Left lobe of liver (tissue), 2 donors: ENCODE results near the gene ERC1. TPM values are rescaled to one million over a fixed set of nuclear protein-coding genes. Genes with fewer than 3 reads are reported as not detected.

Experiments used
- ATAC-seq: fragments of 200-7000 bp; cut with Tn5 transposase; one replicate; pipeline ENCODE4 v1.9.1; 2020; ENCODE audit warnings: mild to moderate bottlenecking, moderate library complexity
- DNase-seq: peaks from one replicate; pipeline ENCODE4 v3.0.0-alpha.2; 2020; ENCODE audit warnings: low spot score
- total RNA-seq: library from RNA; stranded (reverse); gene quantifications from one replicate; pipeline ENCODE4 v1.2.1, GENCODE V29; 2021
- donor health status: DM: no; HTN: no; CAD: no; lungs with moderate emphysema.
- donor health status: DM: no; HTN: yes; CAD: no.

Gene ERC1
- total RNA-seq = 27.8 TPM

DNA sequence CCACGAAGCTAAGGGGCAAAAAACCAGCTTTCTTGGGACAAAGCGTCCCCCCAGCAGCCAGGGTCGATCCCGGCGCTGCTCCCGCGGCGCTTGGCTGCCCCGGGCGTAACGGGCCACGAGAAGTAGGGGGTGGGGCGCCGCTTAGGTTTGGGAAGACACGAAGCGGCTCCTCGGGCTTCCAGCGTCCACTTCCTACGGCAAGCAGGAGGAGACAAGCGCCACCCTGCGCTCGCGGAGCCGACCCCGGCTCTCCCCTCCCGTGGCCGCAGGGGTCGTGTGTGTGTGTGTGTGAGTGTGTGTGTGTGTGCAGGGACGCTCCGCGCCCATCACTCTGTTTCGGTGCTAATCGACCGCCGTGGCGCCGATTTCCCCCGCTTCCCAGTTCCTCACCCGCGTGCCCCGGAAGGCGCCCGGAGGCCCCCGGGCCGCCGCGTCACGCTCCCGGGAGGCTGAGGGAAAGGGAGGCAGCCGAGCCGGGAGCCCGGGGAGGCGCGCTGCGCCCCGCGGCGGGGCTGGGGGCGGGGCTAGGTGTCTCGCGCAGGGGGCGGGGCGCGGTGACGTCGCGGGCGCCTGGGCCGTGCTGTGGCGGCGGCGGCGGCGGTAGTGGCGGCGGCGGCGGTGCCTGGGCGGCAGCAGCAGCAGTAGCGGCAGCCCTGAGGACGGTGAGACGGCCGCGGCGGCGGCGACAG lies at the start of gene ERC1:
ERC1 (plus strand) TSS at position 563 of the 689 bp plus-strand sequence. CDS start 36,681 bp downstream, outside the sequence.
- peak; percentile 89 for DNase-seq
- peak; percentile 95 for ATAC-seq

GRCh38 chr12:943051-943450 lies 48.0 kb upstream of the ERC1 start:
- DNase-seq (no peak), ATAC-seq (no peak)

DNA sequence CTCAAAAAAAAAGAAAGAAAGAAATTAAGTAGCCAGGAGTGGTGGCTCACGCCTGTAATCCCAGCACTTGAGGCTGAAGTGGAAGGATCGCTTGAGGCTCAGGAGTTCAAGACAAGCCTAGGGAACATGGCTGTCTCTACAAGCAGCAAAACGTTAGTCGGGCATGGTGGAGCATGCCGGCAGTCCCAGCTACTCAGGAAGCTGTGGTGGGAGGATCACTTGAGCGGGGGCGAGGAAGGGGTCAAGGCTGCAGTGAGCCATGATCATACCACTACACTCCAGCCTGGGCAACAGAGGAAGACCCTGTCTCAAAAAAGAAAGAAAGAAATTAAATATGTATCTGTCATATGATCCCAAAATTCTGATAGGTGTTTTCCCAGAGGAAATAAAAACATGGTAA lies 46.8 kb upstream of the ERC1 start:
- DNase-seq (no peak), ATAC-seq (no peak)

DNA sequence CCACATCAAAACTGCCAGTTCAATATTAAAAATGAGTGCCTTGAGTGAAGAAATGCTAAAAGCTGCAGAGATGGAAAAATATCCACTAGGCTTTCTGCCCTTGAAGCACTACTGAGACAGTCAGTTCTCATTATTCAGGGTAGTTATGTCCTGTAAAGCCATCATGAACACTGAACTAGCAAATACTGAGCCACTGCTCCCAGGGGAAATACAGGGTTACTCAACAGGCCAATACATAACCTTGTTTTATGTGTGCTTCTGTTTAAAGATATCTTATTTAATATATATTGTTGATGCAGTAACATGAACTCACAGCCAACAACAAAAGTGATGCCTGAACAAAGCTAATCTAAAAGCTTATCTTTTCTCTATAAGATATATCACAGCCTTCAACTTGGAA lies 44.8 kb upstream of the ERC1 start:
- DNase-seq = no peak
- ATAC-seq = no peak

GRCh38 chr12:946631-947030 lies 44.4 kb upstream of the ERC1 start:
- DNase-seq (no peak), ATAC-seq (no peak)

DNA sequence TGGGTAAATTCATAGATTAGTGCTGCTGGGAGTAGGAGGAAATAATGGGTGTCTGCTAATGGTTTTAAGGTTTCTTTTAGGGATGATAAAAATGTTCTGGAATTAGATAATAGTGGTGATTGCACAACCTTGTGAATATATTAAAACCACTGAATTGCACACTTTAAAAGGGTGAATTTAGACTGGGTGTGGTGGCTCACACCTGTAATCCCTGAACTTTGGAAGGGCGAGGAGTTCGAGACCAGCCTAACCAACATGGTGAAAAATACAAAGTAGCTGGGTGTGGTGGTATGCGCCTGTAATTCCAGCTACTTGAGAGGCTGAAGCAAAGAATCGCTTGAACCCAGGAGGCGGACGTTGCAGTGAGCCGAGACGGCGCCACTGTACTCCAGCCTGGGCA lies 42.8 kb upstream of the ERC1 start:
- ATAC-seq (no peak), DNase-seq (no peak)

DNA sequence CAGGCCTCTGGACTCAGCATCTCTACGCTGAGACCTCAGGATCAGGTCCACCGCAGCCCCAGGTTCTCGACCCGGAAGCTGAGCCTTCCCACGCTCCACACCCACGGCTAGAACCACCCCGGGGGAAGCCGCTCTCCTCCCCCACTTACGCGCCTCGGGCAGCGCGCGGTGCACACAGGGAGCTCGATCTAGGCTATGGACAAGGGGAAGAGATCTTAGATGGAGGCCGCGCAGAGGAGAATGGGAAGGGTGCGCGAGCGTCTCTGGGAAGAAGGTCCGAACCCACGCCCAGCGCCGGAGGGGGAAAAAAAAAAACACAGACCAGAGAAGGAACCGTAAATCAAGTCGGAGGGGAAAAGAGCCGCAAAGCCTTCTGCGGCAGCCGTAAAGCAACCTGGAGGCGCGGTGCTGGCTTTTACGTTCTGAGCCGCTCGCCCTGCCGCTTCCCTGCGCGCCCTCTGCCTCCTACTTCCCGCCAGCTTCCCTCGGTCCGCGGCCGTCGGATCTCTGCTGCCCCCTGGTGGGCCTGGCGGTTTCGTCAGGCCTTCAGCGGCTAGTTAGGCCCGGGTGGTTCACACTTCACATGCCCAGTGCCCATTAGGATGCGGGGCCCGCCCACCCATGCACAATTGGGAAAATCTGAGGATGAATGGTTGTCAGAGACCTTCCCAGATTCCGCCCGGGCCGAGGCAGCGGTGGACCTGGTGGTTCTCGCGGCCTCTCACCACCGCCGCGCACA lies 41.4 kb upstream of the ERC1 start, which contains the start of gene RAD52:
RAD52 (minus strand) TSS at position 242 of the 739 bp plus-strand sequence. CDS start 16,636 bp downstream, outside the sequence.
- DNase-seq = peak; percentile 97
- peak; percentile 93 for ATAC-seq

GRCh38 chr12:951176-951575 lies 39.8 kb upstream of the ERC1 start:
- ATAC-seq (no peak), DNase-seq (no peak)

DNA sequence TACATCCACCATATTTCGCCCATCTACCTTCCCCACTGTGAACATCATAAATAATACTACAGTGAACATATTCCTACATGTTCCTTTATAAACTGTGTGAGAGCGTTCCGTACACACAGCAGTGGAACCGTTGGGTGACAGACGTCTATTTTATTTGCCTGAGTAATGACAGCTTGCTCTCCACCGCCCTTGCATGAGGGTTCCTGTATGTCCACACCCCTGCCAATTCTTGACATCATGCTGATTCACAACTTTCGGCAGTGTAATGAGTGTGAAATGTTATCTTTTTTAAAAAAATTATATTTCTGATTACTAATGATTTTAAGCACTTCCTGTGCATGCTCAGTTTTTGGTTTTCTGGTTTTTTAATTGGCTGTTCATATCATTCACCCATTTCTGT lies 37.2 kb upstream of the ERC1 start:
- ATAC-seq (no peak), DNase-seq (no peak)

DNA sequence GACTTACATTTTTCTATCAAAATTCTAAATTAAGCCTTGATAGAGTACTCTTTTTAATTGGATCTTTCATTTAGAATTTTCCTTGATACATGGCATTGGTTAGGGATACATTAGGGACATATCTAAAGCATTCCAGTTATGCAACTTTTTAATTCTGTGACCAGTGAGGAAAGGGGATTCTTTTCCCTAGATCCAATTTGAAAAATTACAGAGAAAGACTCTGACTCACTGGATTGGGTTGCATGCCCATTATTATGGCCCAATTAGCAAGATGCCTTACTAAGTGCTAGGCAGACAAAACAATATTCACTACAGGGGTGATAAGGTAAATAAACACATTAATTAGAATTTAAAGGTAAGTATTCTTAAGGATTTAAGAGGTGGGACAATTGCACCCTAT lies 36.3 kb upstream of the ERC1 start:
- no peak for DNase-seq
- no peak for ATAC-seq

GRCh38 chr12:955939-956338 lies 35.1 kb upstream of the ERC1 start:
- ATAC-seq (no peak), DNase-seq (no peak)

- ATAC-seq = no peak
- no peak for DNase-seq
Observed at GRCh38 chr12:958588-959123, 32.4 kb upstream of the ERC1 start.

- DNase-seq (no peak), ATAC-seq (no peak)
Observed at GRCh38 chr12:966724-967123, 24.3 kb upstream of the ERC1 start.

GRCh38 chr12:967641-968040 lies 23.4 kb upstream of the ERC1 start:
- DNase-seq = no peak
- no peak for ATAC-seq

GRCh38 chr12:968545-968944 lies 22.5 kb upstream of the ERC1 start:
- no peak for ATAC-seq
- DNase-seq = no peak

- DNase-seq (no peak), ATAC-seq (no peak)
Observed at GRCh38 chr12:969821-970220, 21.2 kb upstream of the ERC1 start.

DNA sequence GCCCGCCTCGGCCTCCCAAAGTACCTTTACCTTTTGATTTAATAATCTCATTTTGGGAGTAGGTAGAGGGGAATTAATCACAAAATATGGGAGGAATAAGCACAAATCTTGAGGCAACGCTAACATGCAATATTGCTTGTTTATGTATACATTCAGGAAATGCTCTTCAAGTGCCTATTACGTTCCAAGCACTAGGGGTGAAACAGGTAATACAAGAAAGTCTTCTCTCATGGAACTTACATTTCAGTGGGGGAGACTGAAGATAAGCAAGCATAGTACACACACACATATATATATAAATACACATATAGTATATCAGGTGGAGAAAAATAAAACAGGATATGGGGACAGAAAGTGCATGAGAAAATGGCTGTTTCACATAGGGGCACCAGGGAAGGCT lies 19.0 kb upstream of the ERC1 start:
- ATAC-seq (no peak), DNase-seq (no peak)

DNA sequence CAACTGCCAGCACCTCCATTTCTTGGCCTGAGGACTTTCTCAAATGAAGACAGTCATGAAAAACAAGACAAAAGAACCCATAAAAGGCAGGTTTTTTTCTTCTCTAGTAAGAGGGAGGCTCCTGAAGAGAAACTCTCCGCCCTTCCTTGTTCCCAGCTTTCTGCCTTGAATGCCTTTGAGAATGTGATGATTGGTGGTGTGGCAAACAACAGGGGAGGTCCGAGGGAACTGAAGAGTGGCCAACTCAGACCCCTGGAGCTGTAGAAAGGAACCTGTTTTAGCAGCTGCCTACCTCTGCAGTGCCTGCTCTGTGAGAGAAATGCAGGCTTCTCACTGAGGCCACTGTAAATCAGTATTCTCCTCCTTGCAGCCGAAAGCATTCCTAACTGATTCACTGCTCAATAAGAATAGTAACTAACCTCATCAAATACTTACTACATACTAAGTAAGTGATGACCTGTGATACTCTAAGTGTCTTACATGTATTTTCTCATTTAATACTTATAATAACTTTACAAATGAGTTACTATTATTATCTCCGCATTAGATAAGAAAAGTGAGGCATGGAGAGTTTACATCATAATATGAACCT lies 16.7 kb upstream of the ERC1 start:
- DNase-seq (no peak), ATAC-seq (no peak)

DNA sequence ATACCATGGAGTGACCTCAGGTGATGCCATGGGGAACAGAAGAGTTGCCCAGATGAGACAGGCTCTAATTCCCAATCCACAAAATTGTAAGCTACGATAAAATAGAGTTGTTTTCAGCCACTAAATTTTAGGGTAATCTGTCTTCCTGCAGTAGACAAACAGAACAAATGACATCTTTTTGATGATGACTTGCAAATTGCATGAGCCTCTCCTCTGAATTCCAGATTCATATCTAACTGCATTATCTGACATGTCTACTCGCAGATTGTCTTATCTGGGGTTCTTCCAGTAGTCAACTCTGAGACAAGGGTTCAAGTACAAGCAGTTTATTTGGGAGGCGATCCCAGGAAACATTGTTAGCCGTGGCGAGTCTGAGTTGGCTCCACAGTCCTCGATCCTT lies 14.4 kb upstream of the ERC1 start:
- ATAC-seq (no peak), DNase-seq (no peak)

GRCh38 chr12:977156-977555 lies 13.9 kb upstream of the ERC1 start:
- no peak for ATAC-seq

GRCh38 chr12:979349-979748 lies 11.7 kb upstream of the ERC1 start:
- no peak for ATAC-seq

More at GRCh38 chr12:977156-977555, 13.9 kb upstream of the ERC1 start:
- no peak for DNase-seq

More at GRCh38 chr12:979349-979748, 11.7 kb upstream of the ERC1 start:
- DNase-seq = no peak
